IMR-90 (cell line): ENCODE results near the gene UST. TPM values are rescaled to one million over a fixed set of nuclear protein-coding genes. Genes with fewer than 3 reads are reported as not detected.

Experiments
- ATAC-seq: fragments of 200-7000 bp; cut with Tn5 transposase; 2 replicates; pipeline ENCODE4 v1.9.1; 2020; ENCODE audit warnings: low read depth, mild to moderate bottlenecking, moderate library complexity
- BruUV-seq: library from RNA; stranded (reverse); fragments of 400-500 nt; replicated peaks from 2 replicates; lab custom pipeline; 2021; lab: Mats Ljungman, UMichigan
- CTCF ChIA-PET: fragments of 300-600 bp; formaldehyde crosslinking; extraction: SDS; loops from one replicate; lab custom pipeline; 2021; ENCODE audit warnings: antibody characterized with exemption; lab: Yijun Ruan, JAX
- POLR2A ChIA-PET: fragments of 300-600 bp; sonication (Branson Sonifier 250); formaldehyde crosslinking; loops from one replicate; lab custom pipeline; 2022; ENCODE audit warnings: antibody characterized with exemption; ENCODE audit not compliant: unreplicated experiment; lab: Charles Lee
- DNase-seq: peaks from one replicate; pipeline ENCODE4 v3.0.0; 2013
- H2AFZ ChIP-seq: replicated peaks from 2 replicates; pipeline ENCODE3; 2013; ENCODE audit warnings: low read length, mild to moderate bottlenecking; ENCODE audit not compliant: poor library complexity
- H2AK5ac ChIP-seq: 2 replicates; pipeline ENCODE4 v1.6.1; 2013; ENCODE audit warnings: low read depth, low read length, inconsistent platforms
- H2AK9ac ChIP-seq: replicated peaks from 2 replicates; pipeline ENCODE3; 2013; ENCODE audit warnings: mild to moderate bottlenecking, low read depth, low read length, moderate library complexity; ENCODE audit not compliant: poor library complexity
- H2BK120ac ChIP-seq: 2 replicates; pipeline ENCODE4 v1.6.1; 2013; ENCODE audit warnings: low read depth, low read length, inconsistent platforms
- H2BK15ac ChIP-seq: 3 replicates; pipeline ENCODE4 v1.6.1; 2013; ENCODE audit warnings: low read depth, low read length, inconsistent platforms
- H2BK20ac ChIP-seq: 2 replicates; pipeline ENCODE4 v1.6.1; 2013; ENCODE audit warnings: low read depth, mild to moderate bottlenecking, inconsistent platforms, low read length, moderate library complexity
- H2BK5ac ChIP-seq: 2 replicates; pipeline ENCODE4 v1.6.1; 2013; ENCODE audit warnings: mild to moderate bottlenecking, low read depth, low read length, inconsistent platforms; ENCODE audit not compliant: poor library complexity, severe bottlenecking
- H3K14ac ChIP-seq: replicated peaks from 2 replicates; pipeline ENCODE4 v1.6.1; 2013; ENCODE audit warnings: low read depth, low read length, inconsistent platforms
- H3K18ac ChIP-seq: 2 replicates; pipeline ENCODE4 v1.6.1; 2013; ENCODE audit warnings: low read depth, low read length, control low read depth
- H3K23ac ChIP-seq: 2 replicates; pipeline ENCODE4 v1.6.1; 2013; ENCODE audit warnings: low read depth, low read length, inconsistent platforms
- H3K27ac ChIP-seq: 2 replicates; pipeline ENCODE4 v1.5.1; 2013; ENCODE audit warnings: mild to moderate bottlenecking, control low read depth, low read length; ENCODE audit not compliant: insufficient read depth
- H3K27me3 ChIP-seq: 2 replicates; pipeline ENCODE4 v1.6.1; 2013; ENCODE audit warnings: low read length; ENCODE audit not compliant: control insufficient read depth, insufficient read depth
- H3K36me3 ChIP-seq: 2 replicates; pipeline ENCODE4 v1.6.1; 2013; ENCODE audit warnings: low read length, mixed read lengths; ENCODE audit not compliant: control insufficient read depth, insufficient read depth
- H3K4ac ChIP-seq: 2 replicates; pipeline ENCODE4 v1.6.1; 2013; ENCODE audit warnings: low read depth, low read length, inconsistent platforms
- H3K4me1 ChIP-seq: 2 replicates; pipeline ENCODE4 v1.6.1; 2013; ENCODE audit warnings: low read length, mixed read lengths; ENCODE audit not compliant: control insufficient read depth, insufficient read depth
- H3K4me2 ChIP-seq: 2 replicates; pipeline ENCODE4 v1.6.1; 2013; ENCODE audit warnings: low read depth, mild to moderate bottlenecking, control low read depth, low read length, moderate library complexity
- H3K4me3 ChIP-seq: 2 replicates; pipeline ENCODE4 v1.5.1; 2013; ENCODE audit warnings: low read depth, mild to moderate bottlenecking, control low read depth, low read length, moderate library complexity; ENCODE audit not compliant: insufficient read depth
- H3K56ac ChIP-seq: 2 replicates; pipeline ENCODE4 v1.6.1; 2013; ENCODE audit warnings: low read length, inconsistent platforms; ENCODE audit not compliant: insufficient read depth; ENCODE audit errors: extremely low read depth
- H3K79me1 ChIP-seq, 2 experiments: 2 replicates each; pipeline ENCODE4 v1.6.1; 2013; ENCODE audit warnings: low read length in 2 of 2, inconsistent platforms in 1 of 2, low read depth in 1 of 2
- H3K9ac ChIP-seq: 2 replicates; pipeline ENCODE4 v1.6.1; 2013; ENCODE audit warnings: low read depth, low read length, control low read depth
- H3K9me1 ChIP-seq: 2 replicates; pipeline ENCODE4 v1.6.1; 2013; ENCODE audit warnings: low read length, inconsistent platforms; ENCODE audit not compliant: insufficient read depth
- H3K9me3 ChIP-seq: 2 replicates; pipeline ENCODE4 v1.6.1; 2013; ENCODE audit warnings: low read length; ENCODE audit not compliant: control insufficient read depth, insufficient read depth
- H4K20me1 ChIP-seq: 2 replicates; pipeline ENCODE4 v1.6.1; 2013; ENCODE audit warnings: low read length, inconsistent platforms; ENCODE audit not compliant: insufficient read depth
- H4K5ac ChIP-seq: 2 replicates; pipeline ENCODE4 v1.6.1; 2013; ENCODE audit warnings: mild to moderate bottlenecking, low read depth, low read length, control low read depth
- H4K8ac ChIP-seq, 2 experiments: 2 replicates each; pipeline ENCODE4 v1.6.1; 2013; ENCODE audit warnings: low read depth in 2 of 2, low read length in 2 of 2, control low read depth in 1 of 2, inconsistent platforms in 1 of 2
- H4K91ac ChIP-seq: 2 replicates; pipeline ENCODE4 v1.6.1; 2013; ENCODE audit warnings: low read depth, low read length, inconsistent platforms; ENCODE audit not compliant: insufficient read depth
- BHLHE40 ChIP-seq: fragments of 150-350 bp; IDR thresholded peaks from 2 replicates; pipeline ENCODE4 v1.6.1; 2016; ENCODE audit warnings: mild to moderate bottlenecking, low read depth, low read length
- CHD1 ChIP-seq: IDR thresholded peaks from 2 replicates; pipeline ENCODE4 v1.6.1; 2012; ENCODE audit warnings: low read depth, low read length, improper control_type of control experiment
- FOS ChIP-seq: fragments of 150-350 bp; IDR thresholded peaks from 2 replicates; pipeline ENCODE4 v1.6.1; 2016; ENCODE audit warnings: low read depth, low read length
- MAFK ChIP-seq: IDR thresholded peaks from 2 replicates; pipeline ENCODE4 v1.6.1; 2012; ENCODE audit warnings: low read depth, low read length, improper control_type of control experiment
- MAZ ChIP-seq: IDR thresholded peaks from 2 replicates; pipeline ENCODE4 v1.6.1; 2012; ENCODE audit warnings: low read depth, mild to moderate bottlenecking, low read length, improper control_type of control experiment, moderate library complexity, borderline replicate concordance
- NFE2L2 ChIP-seq: fragments of 150-350 bp; IDR thresholded peaks from 2 replicates; pipeline ENCODE4 v1.6.1; 2016; ENCODE audit warnings: low read depth, mild to moderate bottlenecking, low read length
- POLR2A ChIP-seq: IDR thresholded peaks from 2 replicates; pipeline ENCODE4 v1.6.1; 2012; ENCODE audit warnings: mild to moderate bottlenecking, low read depth, low read length
- RAD21 ChIP-seq: IDR thresholded peaks from 2 replicates; pipeline ENCODE4 v1.6.1; 2012; ENCODE audit warnings: low read length, improper control_type of control experiment
- RCOR1 ChIP-seq: IDR thresholded peaks from 2 replicates; pipeline ENCODE4 v1.6.1; 2012; ENCODE audit warnings: mild to moderate bottlenecking, low read length, improper control_type of control experiment; ENCODE audit not compliant: insufficient replicate concordance
- RFX5 ChIP-seq: IDR thresholded peaks from 2 replicates; pipeline ENCODE4 v1.8.0; 2012; ENCODE audit warnings: low read depth, mild to moderate bottlenecking, low read length, moderate library complexity
- WGBS, 2 experiments: methylation state at CpG; one replicate each; pipeline versions ENCODE4 v1.1.5 to v1.1.7; 2013; ENCODE audit warnings: missing lambda C conversion rate in 2 of 2; ENCODE audit not compliant: insufficient read length in 1 of 2; ENCODE audit errors: extremely low coverage in 2 of 2; 5-methylcytosine and 5-hydroxymethylcytosine counted together
- dilution Hi-C: fragments of 300-500 bp; cut with HindIII; formaldehyde crosslinking; loops from one replicate; pipeline ENCODE4 v1.14.3; 2018; ENCODE audit warnings: low sequenced_read_pairs; ENCODE audit not compliant: unreplicated experiment
- in situ Hi-C: fragments of 300-500 bp; cut with MboI; formaldehyde crosslinking; loops from 3 replicates; pipeline ENCODE4 v1.14.3; 2019; ENCODE audit warnings: low sequenced_read_pairs, inconsistent platforms, mixed read lengths
- intact Hi-C: fragments of 100-400 bp; cut with micrococcal nuclease; formaldehyde crosslinking; loops from 2 replicates; pipeline ENCODE4 v1.10.0; 2022
- polyA plus RNA-seq, 3 experiments: library from polyadenylated mRNA; depleted of rRNA; stranded (reverse); fragments of >200 nt; gene quantifications; 2 replicates each; pipeline ENCODE4 v1.2.3, GENCODE V29; 2012; ENCODE audit warnings: low replicate concordance in 1 of 3
- total RNA-seq: library from RNA; depleted of rRNA; stranded (reverse); fragments of >200 nt; gene quantifications from 2 replicates; pipeline ENCODE4 v1.2.3, GENCODE V29; 2012
- TF ChIP-seq, protein P1 (sequence below): fragments of 150-350 bp; IDR thresholded peaks from 2 replicates; pipeline ENCODE4 v1.6.1; 2016; ENCODE audit warnings: low read depth, mild to moderate bottlenecking, low read length, moderate library complexity, borderline replicate concordance
- TF ChIP-seq, protein P2 (sequence below): conservative IDR thresholded peaks from 2 replicates; pipeline ENCODE4 v1.5.1; 2012; ENCODE audit warnings: mild to moderate bottlenecking, low read depth, low read length, improper control_type of control experiment
- TF ChIP-seq, protein P3 (sequence below): fragments of 150-350 bp; IDR thresholded peaks from 2 replicates; pipeline ENCODE4 v1.6.1; 2017; ENCODE audit warnings: mild to moderate bottlenecking, antibody characterized with exemption, low read length, low read depth

Gene UST
- total and polyA plus RNA-seq, 2 of the 4 experiments (the other 2 are of a cell fraction) = 7.7 to 13.8 TPM

DNA sequence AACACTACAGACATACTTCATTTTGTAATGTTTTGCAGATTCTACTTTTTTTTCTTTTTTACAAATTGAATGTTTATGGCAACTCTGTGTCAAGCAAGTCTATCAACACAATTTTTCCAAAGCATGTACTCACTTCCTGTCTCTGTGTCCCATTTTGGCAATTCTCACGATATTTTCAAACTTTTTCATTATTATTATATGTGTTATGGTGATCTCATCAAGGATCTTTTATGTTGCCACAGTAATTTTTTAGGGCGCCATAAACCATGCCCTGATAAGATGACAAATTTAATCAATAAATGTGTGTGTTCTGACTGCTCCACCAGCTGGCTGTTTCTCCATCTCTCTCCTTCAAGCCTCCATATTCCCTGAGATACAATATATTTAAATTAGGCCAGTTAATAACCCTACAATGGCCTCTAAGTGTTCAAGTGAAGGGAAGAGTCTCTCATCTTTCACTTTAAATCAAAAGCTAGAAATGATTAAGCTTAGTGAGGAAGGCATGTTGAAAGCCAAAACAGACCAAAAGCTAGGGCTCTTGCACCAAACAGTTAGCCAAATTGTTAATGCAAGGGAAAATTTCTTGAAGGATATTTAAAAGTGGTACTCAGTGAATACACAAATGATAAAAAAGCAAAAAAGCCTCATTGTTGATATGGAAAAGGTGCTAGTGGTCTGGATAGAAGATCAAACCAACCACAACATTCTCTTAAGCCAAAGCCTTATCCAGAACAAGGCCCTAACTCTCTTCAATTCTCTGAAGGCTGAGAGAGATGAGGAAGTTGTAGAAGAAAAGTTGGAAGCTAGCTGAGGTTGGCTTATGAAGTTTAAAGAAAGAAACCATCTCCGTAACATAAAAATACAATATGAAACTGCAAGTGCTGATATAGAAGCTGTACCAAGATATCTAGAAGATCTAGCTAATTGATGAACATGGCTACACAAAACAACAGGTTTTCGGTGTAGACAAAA is 376.3 kb downstream of the UST start (continued):
- TF ChIP-seq RCOR1 = no peak

DNA sequence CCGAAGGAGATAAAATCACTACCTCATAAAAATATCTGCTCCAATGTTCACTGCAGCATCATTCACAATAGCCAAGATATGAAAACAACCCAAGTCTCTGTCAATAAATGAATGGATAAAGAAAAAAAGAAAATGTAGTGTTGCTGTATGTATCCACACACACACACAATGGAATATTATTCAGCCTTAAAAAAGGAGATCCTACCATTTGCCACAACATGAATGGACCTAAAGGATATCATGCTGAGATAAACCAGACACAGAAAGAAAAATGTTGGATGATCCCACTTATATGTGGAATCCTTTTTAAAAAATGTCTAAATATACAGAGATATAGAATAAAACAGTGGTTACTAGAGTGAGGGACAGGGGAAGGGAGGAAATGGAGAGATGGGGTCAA is 378.5 kb downstream of the UST start:
- Histone ChIP-seq H2BK20ac (no peak overlapping the region), H3K36me3 (no peaks in the 10 kb centered on the region), H2BK120ac (no peak overlapping the region), H2AFZ (no peak overlapping the region), H3K27ac (no peak overlapping the region), H3K27me3 (peaks cover 3% of the 10 kb centered on the region; the same call in 1 of the 2 replicates), H4K5ac (no peak overlapping the region), H3K4me1 (peaks cover 4% of the 10 kb centered on the region), H3K9ac (no peak overlapping the region), H3K56ac (no peak overlapping the region), H2AK9ac (no peak overlapping the region), H3K4ac (no peak overlapping the region), H3K18ac (no peak overlapping the region), H3K4me2 (no peak overlapping the region), H2BK5ac (no peak overlapping the region), H3K23ac (no peak overlapping the region), H4K20me1 (no peaks in the 10 kb centered on the region), H3K4me3 (no peak overlapping the region), H2BK15ac (no peak overlapping the region), H2AK5ac (no peak overlapping the region), H4K91ac (no peak overlapping the region), H3K79me1 (no peaks in the 10 kb centered on the region), H4K8ac (no peak overlapping the region), H3K9me1 (no peaks in the 10 kb centered on the region), H3K14ac (no peak overlapping the region), H3K9me3 (no peaks in the 10 kb centered on the region)
- dilution Hi-C loops = no loop called here
- ChIA-PET POLR2A (no interaction called here), CTCF (no interaction called here)
- no CpG with 5 or more reads among the region's 1 CpG for WGBS, 2 experiments
- DNase-seq = no peak
- intact Hi-C loops = no loop called here
- no peak for ATAC-seq
- TF ChIP-seq BHLHE40 (no peak), NFE2L2 (no peak), POLR2A (no peak), CHD1 (no peak), RCOR1 (no peak), MAFK (no peak), MAZ (no peak), RFX5 (no peak), FOS (no peak), RAD21 (no peak)
- TF ChIP-seq, protein P1, sequence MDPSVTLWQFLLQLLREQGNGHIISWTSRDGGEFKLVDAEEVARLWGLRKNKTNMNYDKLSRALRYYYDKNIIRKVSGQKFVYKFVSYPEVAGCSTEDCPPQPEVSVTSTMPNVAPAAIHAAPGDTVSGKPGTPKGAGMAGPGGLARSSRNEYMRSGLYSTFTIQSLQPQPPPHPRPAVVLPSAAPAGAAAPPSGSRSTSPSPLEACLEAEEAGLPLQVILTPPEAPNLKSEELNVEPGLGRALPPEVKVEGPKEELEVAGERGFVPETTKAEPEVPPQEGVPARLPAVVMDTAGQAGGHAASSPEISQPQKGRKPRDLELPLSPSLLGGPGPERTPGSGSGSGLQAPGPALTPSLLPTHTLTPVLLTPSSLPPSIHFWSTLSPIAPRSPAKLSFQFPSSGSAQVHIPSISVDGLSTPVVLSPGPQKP = no peak
- TF ChIP-seq, protein P2, sequence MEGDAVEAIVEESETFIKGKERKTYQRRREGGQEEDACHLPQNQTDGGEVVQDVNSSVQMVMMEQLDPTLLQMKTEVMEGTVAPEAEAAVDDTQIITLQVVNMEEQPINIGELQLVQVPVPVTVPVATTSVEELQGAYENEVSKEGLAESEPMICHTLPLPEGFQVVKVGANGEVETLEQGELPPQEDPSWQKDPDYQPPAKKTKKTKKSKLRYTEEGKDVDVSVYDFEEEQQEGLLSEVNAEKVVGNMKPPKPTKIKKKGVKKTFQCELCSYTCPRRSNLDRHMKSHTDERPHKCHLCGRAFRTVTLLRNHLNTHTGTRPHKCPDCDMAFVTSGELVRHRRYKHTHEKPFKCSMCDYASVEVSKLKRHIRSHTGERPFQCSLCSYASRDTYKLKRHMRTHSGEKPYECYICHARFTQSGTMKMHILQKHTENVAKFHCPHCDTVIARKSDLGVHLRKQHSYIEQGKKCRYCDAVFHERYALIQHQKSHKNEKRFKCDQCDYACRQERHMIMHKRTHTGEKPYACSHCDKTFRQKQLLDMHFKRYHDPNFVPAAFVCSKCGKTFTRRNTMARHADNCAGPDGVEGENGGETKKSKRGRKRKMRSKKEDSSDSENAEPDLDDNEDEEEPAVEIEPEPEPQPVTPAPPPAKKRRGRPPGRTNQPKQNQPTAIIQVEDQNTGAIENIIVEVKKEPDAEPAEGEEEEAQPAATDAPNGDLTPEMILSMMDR = no peak
- TF ChIP-seq, protein P3, sequence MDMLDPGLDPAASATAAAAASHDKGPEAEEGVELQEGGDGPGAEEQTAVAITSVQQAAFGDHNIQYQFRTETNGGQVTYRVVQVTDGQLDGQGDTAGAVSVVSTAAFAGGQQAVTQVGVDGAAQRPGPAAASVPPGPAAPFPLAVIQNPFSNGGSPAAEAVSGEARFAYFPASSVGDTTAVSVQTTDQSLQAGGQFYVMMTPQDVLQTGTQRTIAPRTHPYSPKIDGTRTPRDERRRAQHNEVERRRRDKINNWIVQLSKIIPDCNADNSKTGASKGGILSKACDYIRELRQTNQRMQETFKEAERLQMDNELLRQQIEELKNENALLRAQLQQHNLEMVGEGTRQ = no peak
- in situ Hi-C loops = no loop called here
- no TSS peak for BruUV-seq
